Kidney epithelial cell (primary cell): ENCODE results near the gene SPARC. TPM values are rescaled to one million over a fixed set of nuclear protein-coding genes. Genes with fewer than 3 reads are reported as not detected.
"Not testable (repeated sequence)": the region's sequence is repeated elsewhere in the genome, so short reads cannot be mapped to it uniquely, and the experiment has no call there.

Experiments used
- DNase-seq: peaks from one replicate; pipeline ENCODE4 v3.0.0-alpha.2; 2010; ENCODE audit warnings: low read depth
- H3K27me3 ChIP-seq: 2 replicates; pipeline ENCODE4 v1.6.0; 2011; ENCODE audit warnings: low read length; ENCODE audit not compliant: control insufficient read depth, insufficient read depth
- H3K36me3 ChIP-seq: 2 replicates; pipeline ENCODE4 v1.5.1; 2011; ENCODE audit warnings: low read length; ENCODE audit not compliant: control insufficient read depth, insufficient read depth
- H3K4me3 ChIP-seq: 2 replicates; pipeline ENCODE4 v1.5.1; 2011; ENCODE audit warnings: low read depth, mild to moderate bottlenecking, control low read depth, low read length
- total RNA-seq: library from RNA; depleted of rRNA; stranded (reverse); fragments of >200 nt; gene quantifications from 2 replicates; pipeline ENCODE4 v1.2.3, GENCODE V29; 2015
- TF ChIP-seq, protein P1 (sequence below): IDR thresholded peaks from 2 replicates; pipeline ENCODE4 v1.5.1; 2011; ENCODE audit warnings: mild to moderate bottlenecking, moderate library complexity, low read length, control low read depth, inconsistent platforms; ENCODE audit not compliant: insufficient read depth, poor library complexity, severe bottlenecking

The SPARC gene
- total RNA-seq, 1 donor from 2014 or later = 139 TPM

- Histone ChIP-seq H3K4me3 (no peak overlapping the region), H3K36me3 (no peaks in the 10 kb centered on the region), H3K27me3 (no peaks in the 10 kb centered on the region)
- TF ChIP-seq, protein P1, sequence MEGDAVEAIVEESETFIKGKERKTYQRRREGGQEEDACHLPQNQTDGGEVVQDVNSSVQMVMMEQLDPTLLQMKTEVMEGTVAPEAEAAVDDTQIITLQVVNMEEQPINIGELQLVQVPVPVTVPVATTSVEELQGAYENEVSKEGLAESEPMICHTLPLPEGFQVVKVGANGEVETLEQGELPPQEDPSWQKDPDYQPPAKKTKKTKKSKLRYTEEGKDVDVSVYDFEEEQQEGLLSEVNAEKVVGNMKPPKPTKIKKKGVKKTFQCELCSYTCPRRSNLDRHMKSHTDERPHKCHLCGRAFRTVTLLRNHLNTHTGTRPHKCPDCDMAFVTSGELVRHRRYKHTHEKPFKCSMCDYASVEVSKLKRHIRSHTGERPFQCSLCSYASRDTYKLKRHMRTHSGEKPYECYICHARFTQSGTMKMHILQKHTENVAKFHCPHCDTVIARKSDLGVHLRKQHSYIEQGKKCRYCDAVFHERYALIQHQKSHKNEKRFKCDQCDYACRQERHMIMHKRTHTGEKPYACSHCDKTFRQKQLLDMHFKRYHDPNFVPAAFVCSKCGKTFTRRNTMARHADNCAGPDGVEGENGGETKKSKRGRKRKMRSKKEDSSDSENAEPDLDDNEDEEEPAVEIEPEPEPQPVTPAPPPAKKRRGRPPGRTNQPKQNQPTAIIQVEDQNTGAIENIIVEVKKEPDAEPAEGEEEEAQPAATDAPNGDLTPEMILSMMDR = no peak
- no peak for DNase-seq
Measured at GRCh38 chr5:151700296-151700695, 13.6 kb upstream of the SPARC start.

DNA sequence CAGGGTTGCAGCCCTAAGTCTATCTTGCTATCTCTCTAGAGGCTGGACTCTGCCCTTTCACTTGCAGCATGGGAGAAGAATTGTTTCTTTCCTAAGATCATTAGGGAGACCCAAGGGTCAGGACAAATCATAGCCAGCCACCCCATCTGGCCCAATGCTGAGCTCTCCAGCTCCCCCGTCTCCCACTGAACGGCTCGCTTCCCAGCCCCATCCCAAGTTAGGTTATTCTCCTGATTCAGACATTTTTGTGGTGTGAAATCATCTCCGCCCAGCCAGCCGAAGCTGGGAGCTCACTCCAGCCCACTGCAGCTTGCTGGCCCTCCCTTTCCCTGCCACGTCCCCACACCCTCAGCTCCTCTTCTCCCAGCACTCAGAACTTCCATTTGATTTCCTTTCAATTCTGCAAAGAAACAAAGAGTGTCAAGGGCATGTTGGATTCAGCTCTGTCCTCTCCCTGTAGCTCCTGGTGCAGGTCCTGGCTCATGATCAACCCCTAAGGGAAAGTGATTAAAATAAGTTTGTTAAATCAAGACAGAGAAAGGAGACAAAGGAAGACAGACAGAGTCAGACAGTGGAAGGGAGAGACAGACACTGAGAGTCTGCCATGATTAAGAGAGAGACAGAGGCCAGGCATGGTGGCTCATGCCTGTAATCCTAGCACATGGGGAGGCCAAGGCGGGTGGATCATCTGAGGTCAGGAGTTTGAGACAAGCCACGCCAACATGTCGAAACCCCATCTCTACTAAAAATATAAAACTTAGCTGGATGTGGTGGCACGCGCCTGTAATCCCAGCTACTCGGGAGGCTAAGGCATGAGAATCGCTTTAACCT, 12.6 kb upstream of the SPARC start:
- Histone ChIP-seq H3K27me3 (no peaks in the 10 kb centered on the region), H3K36me3 (no peaks in the 10 kb centered on the region), H3K4me3 (no peak overlapping the region)
- TF ChIP-seq, protein P1 = no peak
- peak; percentile 93 for DNase-seq

GRCh38 chr5:151698081-151698480, 11.4 kb upstream of the SPARC start:
- DNase-seq, H3K27me3 ChIP-seq, H3K4me3 ChIP-seq, H3K36me3 ChIP-seq: not testable (repeated sequence)

GRCh38 chr5:151697452-151697851, 10.7 kb upstream of the SPARC start:
- TF ChIP-seq, protein P1 = no peak
- Histone ChIP-seq H3K27me3 (no peaks in the 10 kb centered on the region), H3K36me3 (no peaks in the 10 kb centered on the region), H3K4me3 (no peak overlapping the region)
- no peak for DNase-seq

DNA sequence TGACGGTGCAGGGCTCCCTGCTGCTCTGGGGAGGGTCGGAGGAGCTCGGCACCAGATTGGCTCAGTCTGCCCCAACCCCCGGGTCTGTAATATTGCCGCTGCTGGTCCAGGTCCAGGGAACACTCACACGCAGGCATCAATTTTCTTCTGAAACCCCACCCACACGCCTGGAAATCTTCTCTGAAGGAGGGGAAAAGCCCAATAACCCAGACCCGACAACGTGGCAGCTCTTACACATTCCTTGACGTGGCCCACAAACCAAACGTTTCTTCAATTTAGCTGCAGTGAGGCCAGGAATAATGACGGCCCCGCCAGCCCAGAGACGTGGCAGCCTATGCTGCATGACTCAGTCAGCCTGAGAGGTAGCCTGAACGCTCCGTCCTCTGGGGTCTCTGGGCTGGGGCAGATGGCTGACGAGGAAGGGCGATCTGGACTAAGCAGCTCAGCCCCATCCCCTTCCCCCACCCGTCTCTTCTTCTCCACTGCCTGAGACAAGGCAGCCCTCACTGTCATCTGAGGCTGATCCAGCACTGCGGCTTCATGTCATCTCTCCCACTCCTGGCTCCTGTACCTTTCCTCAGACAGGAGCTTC, 9.9 kb upstream of the SPARC start:
- Histone ChIP-seq H3K4me3 (no peak overlapping the region), H3K36me3 (no peaks in the 10 kb centered on the region), H3K27me3 (no peaks in the 10 kb centered on the region)
- peak; percentile 66 for DNase-seq
- TF ChIP-seq, protein P1 = no peak

DNA sequence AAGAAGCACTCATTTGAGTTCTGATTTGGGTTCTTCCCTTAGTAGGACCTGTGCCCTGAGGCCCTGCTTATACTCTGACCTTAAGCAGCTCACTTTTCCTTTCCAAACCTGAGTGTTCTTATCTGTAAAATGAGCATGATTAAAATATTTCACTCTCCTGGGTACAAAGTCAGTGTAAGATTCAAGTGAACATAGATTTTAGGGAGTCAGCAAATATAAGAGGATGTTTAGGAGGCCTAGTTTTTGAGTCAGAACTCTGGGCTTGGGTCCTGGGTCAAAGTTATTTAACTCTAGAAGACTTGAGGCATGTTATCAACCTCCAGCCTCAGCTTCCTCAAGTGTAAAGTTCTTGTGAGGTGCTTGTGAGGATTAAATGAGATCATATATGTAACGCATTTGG, 8.7 kb upstream of the SPARC start:
- no peak for DNase-seq
- H3K36me3 ChIP-seq = no peaks in the 10 kb centered on the region
- no peak overlapping the region for H3K4me3 ChIP-seq
- TF ChIP-seq, protein P1 = no peak
- no peaks in the 10 kb centered on the region for H3K27me3 ChIP-seq
